SHP77 treated with DMSO at 0.1 percent for 48 hours (cell line): ENCODE results near the gene ANO2.

Source experiments
- DNase-seq: peaks from one replicate; lab custom pipeline; 2025; lab: John Stamatoyannopoulos, UW

ANO2 gene

DNA sequence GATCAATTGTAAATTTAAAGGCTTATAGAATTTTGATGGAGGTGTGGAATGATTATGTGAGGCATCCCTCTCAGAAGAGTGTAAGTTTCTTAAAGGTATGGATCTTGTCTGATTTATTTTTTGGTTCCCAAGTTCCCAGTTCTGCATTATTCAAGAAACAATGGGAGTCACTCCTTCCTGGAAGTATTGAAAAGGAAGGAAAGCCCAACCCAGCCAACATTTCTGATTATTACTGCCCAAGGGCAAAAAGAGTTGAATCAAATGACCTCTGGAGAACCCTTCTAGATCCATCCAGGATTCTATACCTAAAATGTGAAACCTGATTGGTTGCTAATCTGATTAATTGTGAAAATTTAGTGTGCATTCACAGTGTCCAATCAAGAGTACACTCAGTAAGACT is 166.2 kb downstream of the ANO2 start:
- DNase-seq: no peak

DNA sequence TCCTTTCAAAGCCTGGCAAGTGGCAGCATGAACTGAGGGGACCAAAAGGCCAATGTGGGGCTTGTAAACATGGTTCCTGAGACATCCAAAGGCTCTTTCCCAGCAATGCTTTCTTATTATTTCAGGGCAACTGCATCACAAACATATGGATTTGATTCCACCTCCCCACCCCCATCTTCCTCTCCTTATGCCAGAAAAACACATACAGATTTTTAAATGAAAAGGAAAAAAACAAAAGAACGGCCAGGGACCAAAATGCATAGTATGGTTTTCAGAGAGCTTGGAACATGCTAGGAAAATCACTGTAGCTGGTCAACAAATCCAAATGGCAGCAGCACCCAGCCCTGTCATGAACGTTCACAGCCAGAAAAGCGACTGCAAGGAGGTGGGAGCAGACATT is 167.6 kb downstream of the ANO2 start:
- no peak for DNase-seq

DNA sequence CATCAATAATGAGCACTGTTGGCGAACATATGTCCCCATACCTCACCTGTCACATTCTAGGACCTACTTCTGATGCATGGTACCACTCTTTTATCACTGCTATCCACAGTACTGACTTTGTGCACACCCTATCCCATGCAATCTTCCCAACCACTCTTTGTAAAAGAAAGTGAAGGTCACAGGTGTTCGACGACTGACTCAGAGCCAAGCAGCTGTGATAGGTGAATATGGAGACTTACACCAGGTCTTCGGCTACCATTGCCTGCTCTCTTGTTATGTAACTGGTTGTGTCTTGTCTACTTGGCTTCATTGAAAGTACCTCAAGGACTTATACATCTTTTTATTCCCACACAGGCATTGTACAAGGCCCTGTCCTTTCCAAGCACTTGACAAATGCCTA is 169.0 kb downstream of the ANO2 start:
- no peak for DNase-seq

DNA sequence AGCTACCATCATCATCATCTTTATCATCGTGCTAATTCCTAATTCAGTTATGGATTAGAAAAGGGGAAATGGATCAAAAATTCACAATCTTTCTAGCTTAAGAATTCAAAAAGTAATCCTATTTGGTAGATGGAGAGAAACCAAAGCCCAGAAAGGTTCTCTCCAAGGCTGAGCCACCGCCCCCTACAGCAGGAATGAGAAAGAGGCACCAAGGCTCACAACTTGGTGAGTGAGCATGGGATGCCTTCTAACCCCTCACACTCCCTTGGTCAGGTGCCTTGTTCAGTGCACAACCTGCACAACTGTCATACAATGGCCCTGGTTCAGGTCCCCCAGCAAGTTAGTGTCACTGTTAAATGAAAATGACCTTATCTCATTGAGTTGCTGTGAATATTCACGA is 171.5 kb downstream of the ANO2 start:
- no peak for DNase-seq

DNA sequence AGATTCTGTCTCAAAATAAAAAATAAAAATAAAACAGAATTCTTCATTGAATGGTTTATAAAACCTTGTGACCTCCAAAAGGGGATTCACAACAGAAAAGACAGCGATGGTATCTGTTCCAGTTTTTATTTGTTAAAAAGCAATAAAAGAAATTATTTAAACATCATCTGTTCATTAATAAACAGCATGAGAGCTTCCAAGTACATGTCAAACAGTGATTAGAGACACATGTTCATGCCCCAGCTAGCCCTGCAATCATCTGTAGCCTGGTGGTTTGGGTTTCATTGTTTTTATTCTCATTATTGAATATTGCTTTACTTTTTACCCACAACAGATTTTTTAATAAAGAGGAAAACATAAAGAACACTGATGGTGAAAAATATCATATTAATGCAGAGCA is 173.3 kb downstream of the ANO2 start:
- DNase-seq: no peak

DNA sequence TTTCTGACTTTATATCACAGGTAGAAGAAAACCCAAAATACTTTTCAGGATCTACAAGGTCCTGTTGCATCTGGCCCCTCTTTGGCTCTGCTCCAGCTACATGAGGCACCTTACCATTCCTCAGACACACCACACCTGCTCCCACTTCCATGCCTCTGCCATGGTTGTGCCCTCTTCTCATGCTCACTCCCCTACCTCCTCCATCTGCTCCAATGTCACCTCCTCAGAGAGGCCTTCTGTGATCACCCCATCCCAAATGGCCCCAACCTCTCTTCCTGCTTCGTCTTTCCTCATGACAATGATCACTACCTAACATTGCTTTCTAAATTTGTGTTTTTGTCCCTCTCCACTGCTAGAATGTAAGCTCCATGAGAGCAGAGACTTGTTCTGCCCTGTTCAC is 174.3 kb downstream of the ANO2 start:
- DNase-seq: no peak

DNA sequence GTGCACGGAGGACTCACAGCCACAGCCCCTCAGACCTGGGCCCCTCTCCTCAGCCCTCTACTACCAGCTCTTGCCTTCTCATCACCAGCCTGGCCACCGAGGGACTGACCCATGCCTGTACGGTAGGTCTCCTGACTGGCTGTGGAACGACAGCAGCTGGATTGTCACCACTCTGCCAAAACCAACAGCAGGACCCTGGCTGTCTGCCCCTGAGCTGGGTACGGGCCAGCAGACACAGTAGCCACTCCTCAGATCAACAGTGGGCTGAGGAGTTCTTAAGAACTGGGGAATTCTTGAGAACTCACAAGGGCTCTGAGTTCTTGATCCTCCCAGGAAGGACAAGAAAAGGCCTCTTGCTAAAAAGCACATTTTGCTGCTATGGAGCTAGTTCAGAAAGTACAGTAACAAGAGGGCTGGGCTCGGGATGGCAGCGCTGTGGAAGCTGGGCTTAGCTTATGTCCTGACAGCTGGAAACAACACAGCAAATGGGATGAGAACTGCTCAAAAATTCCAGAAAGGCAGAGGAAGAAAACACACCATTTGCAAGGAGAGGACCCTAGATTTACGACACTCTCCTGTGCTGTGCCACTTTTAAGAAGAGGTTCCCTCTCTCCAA is 176.4 kb downstream of the ANO2 start:
- DNase-seq: no peak

DNA sequence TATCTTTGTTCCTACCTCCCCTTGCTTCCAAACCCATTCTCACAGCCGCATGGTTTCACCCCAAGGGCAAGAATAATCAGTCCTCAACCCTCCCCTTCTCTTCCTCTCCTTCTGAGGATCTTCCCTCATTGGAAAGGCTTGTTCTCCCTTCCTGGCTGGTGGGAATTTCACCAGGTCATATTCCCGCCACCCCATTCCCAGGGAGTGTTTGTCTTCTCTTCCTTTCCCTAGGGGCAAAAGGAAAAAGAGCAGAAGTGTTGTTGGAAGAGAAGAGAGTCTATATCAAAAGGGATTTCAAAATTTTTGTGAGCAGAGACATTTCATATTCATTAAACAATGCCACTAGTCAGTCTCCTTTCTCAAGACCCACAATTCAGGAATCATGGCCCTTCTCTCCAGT is 176.9 kb downstream of the ANO2 start:
- DNase-seq: no peak

DNA sequence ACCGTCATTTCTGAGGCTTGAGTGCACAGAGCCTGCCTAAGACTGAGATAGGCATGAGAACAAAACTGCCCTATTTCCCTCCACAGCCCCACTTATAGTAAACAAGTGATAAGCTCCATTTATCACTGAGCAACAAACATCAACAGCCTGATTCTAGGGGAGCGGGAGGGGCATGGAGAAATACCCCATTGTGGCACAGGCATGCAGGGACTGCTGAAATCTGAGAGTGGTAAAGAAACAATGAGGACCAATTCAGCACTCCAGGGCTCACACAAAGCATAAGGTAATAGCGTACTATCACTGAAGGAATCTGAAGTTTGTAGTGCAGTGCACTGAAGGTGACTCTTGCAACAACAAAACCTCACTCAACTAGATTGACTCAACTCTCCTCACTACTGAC is 186.7 kb downstream of the ANO2 start:
- no peak for DNase-seq

DNA sequence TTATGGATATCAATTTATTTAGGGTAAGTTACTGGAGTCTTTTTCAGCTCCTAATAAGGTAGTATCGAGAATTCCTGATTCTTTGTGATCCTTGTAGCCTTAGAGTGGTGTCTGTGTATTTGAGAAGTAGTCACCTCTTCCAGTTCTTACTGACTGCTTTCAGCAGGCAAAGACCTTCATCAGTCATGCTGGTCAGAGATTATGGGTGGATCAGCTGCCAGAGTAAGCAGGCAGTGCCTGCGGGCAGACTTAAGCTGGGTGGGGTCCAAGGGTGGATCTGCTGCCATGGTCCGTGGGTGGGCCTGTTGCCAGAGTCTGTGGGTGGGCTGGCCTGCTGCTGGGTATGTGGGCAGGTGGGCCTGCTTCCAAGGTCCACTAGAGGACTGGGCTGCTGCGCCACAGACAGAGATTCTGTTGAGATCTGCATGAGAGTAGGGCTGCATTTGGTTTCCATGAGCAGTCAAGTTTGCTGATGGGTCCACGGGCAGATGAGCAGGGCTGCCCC is 188.7 kb downstream of the ANO2 start:
- no peak for DNase-seq

DNA sequence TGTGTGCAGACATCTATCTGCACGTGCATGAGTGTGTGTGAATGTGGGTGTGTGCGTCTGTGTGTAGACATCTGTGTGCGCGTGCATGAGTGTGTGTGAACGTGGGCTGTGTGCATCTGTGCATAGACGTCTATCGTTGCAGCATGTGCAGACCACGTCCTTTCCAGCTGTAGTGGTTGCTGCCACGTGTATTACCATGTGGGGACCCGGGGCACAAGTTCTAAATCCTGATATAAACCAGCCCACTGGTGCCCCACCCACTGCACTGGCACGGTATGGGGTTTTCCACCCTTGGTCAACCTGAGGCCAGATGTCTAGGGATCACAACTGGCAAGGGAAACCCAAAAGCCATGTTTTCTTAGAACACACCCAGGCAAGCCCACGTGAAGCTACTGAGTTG is 197.0 kb downstream of the ANO2 start:
- no peak for DNase-seq

DNA sequence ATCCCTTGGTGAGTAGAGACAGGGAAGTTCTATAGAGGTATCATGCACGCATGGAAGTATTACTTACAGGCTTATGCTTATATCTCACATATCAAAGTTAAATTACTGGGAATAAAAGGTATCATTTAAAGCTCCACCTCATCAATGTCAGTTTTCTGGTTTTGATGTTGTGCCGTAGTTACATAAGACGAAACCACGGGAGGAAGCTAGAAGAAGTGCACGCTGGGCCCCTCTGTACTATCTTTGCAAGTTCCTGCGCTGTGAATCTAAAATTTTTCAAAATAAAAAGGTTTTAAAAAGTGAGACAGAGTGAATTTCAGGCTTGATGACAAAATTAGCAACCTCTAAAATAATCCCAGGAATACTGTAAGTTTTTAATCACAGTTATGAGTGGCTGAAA is 198.1 kb downstream of the ANO2 start:
- DNase-seq: no peak

DNA sequence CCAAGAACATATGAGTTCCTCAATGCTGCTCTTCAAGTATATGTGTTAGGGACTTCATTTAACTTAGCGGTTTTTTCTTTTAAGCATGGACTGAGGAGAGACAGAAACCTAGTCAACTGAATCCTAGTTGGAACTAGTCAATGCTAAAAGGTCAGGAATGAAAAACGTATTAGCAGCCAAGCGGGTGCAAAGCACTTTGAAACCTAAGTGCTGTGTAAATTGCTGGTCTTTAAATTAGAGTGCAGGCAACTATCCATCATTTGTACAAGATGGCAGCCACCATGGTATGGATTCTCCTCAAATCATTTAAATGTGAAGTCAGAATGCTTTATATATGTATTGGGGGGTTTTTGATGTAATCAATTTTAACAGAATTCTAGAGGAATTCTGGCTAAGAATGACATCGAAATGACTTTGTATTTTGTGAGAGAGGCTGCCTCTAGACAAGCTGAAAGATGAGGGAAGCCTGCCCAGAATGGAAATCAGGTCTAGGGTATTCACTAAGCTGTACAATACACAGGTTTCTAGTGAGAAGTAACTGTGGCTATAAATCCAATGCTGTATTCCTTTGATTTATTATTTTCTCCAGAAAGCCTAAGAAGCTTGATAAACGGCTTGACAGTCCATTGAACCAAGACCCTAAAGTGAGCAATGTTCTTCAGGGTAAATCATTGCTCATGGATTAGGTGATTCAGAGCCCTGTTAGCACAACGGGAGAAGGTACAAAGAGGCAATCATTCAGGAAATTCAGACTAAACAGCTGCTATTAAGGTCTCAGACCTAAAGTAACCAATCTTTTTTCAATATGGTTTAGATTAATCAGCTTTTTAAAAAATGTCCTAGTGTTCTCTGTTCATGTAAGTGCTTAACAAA is 198.8 kb downstream of the ANO2 start:
- no peak for DNase-seq

DNA sequence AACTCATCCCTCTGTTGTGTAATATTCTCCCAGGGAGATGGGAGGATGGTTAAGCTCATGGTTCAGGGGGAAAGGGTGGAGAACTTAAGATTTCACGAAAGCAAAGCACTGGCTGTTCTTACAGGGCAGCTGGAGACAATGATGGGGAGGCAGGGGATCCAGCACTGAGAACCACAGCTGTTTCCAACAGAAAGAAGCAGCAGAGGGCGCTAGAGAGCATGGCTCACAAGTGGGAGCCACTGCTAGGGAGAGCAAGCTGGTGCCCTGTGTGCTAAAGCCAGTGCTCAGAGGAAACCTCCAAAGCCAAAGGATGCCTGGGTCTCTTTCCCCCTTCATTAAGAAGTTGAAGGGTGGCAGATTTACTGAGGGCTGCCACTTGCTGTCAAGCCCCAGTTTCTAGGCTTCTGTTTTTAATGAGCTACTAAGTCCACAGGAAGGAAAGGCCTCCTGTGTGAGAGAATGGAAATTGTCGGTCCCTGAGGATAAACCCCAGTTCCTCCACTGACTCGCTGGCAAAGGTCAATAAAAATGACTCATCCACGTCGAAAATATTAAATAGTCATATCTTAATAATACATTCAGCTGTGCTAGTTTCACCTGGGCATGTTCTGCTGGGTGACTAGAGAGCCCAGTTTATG is 199.7 kb downstream of the ANO2 start:
- no peak for DNase-seq

DNA sequence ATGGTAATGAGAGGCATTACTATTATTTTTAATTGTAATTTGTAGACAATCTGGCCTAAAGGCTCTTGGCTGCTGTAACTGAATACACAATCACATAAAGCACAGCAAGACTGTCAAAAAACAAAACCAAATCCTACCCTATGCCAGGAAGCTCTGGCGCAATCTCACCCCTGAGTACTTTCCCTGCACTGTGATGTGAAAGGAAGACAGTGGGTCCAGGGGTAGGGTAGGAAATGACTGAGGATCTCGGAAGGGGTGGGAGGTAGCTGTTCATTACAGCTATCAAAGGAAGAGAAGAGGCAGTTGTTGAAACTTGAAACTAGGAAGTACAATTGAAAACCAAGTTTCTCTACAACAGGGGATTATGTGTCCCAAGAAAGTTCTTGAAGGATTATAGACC is 202.8 kb downstream of the ANO2 start:
- no peak for DNase-seq

DNA sequence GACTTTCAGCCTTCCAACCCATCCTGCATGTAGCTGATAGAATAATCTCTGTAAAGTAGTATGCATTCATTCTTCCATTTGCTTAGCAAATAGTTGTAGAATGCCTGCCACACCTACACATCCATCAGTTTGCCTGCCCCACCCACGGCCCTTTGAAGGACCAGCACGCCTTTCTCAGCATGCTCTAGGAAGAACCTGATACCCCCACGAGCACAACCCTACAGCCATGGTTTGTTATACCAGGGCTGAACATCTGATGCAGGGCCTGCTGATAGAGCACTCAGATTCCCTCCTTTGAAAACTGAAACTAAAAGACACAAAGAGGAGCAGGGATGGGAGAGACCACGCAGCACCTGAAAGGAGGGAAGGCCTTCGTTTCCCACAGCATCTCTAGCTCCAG is 205.1 kb downstream of the ANO2 start:
- DNase-seq: no peak

DNA sequence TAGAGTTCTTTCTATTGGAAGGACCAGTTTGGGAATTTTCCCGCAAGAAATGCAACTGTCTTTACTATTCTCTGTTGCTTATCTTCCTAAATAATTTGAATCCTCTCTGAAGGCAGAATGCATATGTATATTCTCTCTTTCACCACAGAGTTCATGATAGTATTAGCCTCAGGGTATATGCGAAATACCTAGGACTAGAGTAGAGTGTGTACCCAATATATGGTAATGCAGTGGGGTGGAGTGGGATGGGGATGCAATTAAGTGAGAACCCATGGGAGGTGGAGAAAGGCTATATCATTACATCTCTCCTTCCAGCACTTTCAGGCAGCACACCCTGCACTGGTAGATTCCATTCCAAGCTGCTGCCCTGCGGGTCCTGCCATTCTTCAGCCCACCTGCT is 207.3 kb downstream of the ANO2 start:
- no peak for DNase-seq

DNA sequence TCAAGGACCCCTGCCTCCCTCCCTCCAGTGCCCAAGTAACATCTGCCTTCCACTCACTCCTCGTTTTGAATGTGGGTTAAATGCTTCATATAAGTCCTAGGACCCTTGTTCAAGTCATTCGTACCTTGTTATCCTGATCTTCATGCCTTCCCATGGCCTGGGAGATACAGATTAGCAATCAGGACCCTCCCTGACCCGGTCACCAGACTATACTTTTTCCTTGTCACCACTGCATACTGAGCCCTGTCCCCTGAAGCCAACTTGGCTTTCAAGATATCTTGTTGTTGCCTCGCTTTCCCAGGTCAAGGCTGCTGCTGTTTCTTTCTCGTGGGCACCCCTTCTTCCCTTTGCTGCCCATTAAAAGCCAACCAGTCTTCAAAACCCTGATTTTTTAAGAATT is 208.5 kb downstream of the ANO2 start:
- no peak for DNase-seq

DNA sequence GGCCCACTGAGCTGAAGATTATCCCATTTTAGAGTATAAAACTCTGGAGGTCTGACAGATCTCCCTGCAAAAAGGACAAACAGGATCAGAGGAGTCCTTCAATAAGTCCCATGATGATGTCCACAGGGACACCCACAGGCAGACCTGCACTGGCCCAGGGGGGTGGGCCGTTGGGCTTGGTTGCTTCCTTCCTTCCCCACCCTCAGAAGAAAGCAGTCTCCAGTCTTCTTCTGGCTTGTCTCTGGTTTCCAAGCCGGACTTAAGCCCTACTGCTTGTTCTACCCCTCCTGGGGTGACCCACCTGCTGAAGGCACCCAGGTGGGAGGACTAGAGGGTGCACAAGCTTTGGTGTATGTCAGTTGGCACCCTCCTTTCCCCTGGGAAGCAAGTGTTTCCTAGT is 209.0 kb downstream of the ANO2 start:
- DNase-seq: no peak

DNA sequence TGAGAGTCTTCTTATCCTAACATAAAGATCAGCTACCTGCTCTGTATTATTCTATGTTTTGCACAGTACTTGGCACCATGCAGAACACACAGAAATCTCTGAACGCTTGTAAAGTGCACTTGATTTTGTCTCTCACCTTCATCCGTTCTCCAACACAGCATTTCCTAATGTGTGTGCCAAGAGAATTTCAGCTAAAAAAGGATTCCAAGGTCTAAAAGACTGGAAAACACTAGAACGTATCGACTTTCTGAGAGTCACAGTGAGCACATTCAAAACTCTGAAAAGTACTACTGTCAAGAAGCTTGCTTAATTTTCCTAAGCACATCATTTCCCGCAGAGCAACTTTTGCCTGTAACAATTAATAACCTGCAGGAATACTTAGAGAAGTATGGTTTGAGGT is 211.1 kb downstream of the ANO2 start:
- no peak for DNase-seq

DNA sequence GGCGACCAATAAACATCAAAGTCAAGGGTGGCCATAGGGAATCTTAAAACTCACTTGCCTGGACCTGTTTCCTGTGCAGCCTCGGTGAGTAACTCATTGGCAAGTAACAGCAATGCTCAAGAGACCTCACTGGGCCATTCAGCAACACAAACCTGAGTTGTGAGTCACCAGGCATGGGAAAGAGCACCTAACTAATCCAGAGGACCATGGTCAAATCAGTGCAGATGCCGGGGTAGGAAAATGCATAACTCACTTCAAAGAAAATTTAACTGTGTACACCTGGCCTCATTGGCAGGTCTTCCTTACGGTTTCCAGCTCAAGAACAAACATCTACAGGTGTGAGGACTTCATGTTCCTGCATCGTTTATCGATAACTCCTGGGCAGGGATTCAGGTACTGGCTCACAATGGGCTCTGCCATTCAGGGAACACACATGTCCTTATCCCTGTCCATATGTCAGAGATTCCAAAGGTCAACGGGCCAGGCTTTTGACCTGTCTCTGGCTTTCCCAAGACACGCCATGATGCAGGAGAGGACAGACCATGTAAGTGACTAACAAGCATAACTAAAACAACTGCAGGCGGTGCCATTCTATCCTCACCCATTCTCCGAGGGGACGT is 211.8 kb downstream of the ANO2 start:
- DNase-seq: no peak

DNA sequence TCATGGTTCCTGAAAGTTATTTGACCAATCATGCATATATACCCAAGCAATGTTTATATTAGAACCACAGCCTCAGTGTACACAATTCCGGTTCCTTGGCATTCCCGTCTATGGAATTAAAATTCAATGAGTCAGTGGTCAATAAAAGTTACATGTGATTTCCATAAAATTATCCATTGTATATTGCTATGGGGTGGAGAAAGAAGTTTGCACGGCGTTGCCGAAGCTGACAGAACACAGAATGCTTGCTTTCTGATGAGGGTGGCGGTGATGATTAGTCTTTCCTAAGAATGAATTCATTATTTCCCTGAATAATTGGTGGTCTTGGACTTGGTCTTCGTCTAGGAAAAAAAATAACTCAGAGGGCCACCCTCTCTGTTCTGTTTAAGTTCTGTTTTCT is 214.1 kb downstream of the ANO2 start:
- no peak for DNase-seq
